Measurements from ENCODE around the gene SDC4.

Gene SDC4

GRCh38 chr20:45387274-45387673 is 39.0 kb upstream of the SDC4 start:
- no peak for DNase-seq (ENCODE audit: low read depth)
- TF ChIP-seq, protein P1, sequence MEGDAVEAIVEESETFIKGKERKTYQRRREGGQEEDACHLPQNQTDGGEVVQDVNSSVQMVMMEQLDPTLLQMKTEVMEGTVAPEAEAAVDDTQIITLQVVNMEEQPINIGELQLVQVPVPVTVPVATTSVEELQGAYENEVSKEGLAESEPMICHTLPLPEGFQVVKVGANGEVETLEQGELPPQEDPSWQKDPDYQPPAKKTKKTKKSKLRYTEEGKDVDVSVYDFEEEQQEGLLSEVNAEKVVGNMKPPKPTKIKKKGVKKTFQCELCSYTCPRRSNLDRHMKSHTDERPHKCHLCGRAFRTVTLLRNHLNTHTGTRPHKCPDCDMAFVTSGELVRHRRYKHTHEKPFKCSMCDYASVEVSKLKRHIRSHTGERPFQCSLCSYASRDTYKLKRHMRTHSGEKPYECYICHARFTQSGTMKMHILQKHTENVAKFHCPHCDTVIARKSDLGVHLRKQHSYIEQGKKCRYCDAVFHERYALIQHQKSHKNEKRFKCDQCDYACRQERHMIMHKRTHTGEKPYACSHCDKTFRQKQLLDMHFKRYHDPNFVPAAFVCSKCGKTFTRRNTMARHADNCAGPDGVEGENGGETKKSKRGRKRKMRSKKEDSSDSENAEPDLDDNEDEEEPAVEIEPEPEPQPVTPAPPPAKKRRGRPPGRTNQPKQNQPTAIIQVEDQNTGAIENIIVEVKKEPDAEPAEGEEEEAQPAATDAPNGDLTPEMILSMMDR (IDR thresholded peaks at IDR 0.05; ENCODE audit: low read depth, low read length, missing control alignments) = no peak
- H3K4me3 ChIP-seq (ENCODE audit: low read depth, low read length) = no peak overlapping the region

GRCh38 chr20:45378191-45378590 is 30.0 kb upstream of the SDC4 start, which contains the start of gene TP53TG5:
TP53TG5 (minus strand) TSS chr20:45378325; CDS start chr20:45378236, 89 bp downstream.
- TF ChIP-seq, protein P1 (IDR thresholded peaks at IDR 0.05; ENCODE audit: low read depth, low read length, missing control alignments) = no peak
- DNase-seq (ENCODE audit: low read depth) = no peak
- no peak within 1 kb of the TSS for H3K4me3 ChIP-seq (ENCODE audit: low read depth, low read length)

GRCh38 chr20:45377269-45377668 is 29.0 kb upstream of the SDC4 start:
- H3K4me3 ChIP-seq (ENCODE audit: low read depth, low read length) = no peak overlapping the region
- TF ChIP-seq, protein P1 (IDR thresholded peaks at IDR 0.05; ENCODE audit: low read depth, low read length, missing control alignments) = no peak
- DNase-seq (ENCODE audit: low read depth) = no peak

DNA sequence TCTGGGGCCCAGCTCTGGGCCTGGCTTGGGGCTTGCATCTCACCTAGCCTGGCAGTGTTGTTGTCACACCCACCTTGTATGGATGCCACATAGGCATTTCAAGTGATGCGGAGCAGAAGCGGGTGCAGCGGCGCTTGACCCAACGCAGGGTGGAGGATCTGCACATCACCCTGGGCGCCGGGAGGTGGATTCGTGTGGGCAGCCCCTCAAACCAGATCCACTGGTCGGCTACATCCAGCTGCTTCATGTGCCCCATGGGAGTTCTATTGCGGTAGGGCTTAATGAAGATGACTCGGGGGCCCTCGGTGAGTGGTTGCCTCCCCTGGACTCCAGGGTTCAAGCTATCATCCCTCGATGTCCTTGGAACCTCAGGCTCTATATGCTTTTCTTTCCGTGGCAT is 26.7 kb upstream of the SDC4 start:
- H3K4me3 ChIP-seq (ENCODE audit: low read depth, low read length) = no peak overlapping the region
- DNase-seq (ENCODE audit: low read depth) = no peak
- TF ChIP-seq, protein P1 (IDR thresholded peaks at IDR 0.05; ENCODE audit: low read depth, low read length, missing control alignments) = no peak

- TF ChIP-seq, protein P1 (IDR thresholded peaks at IDR 0.05; ENCODE audit: low read depth, low read length, missing control alignments) = no peak
- no peak for DNase-seq (ENCODE audit: low read depth)
- no peak overlapping the region for H3K4me3 ChIP-seq (ENCODE audit: low read depth, low read length)
These were observed 25.9 kb upstream of the SDC4 start for GRCh38 chr20:45374101-45374467.

DNA sequence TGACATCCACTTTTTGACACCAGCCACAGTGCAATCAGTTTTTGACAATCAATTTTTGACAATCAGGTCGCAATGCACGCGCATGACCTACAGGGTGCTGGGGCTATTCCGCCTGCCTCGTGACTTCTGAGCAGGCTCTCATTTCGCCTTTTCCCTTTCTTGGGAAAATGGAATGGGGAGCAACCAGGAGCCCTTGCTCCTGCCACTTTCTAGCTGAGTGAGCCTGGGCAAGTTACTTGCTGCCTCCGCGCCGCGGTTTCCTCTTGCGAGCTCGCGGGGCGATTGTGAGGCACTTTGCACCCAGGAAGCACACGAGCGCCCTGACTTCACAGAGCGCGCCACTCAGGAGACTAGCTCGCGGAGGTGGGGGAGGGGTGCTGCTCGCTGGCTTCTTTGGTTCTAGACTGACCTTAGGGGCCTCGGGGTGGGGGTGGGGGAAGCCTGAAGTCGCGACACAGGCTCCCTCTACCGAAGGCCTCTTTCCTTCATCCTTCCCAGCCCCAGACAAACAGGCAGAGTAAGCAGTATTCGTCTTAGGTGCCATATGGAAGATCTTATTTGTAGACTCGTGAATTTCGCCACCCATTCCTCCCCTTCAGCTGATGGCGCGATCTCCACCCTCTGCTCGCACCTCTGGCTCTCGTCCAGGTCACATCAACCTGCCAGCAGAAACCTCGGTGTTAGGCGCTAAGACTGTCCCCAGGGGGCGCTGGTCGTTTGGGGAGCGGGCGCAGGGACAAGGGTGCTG is 25.3 kb upstream of the SDC4 start:
- peak overlapping the region; percentile 28 for H3K4me3 ChIP-seq (ENCODE audit: low read depth, low read length)
- TF ChIP-seq, protein P1 (IDR thresholded peaks at IDR 0.05; ENCODE audit: low read depth, low read length, missing control alignments) = peak; percentile 90
- peak; percentile 50 for DNase-seq (ENCODE audit: low read depth)

All from GM12864 (cell line).